GM12878 (cell line): ENCODE data around the gene SPEG. TPM values are rescaled to one million over a fixed set of nuclear protein-coding genes. Genes with fewer than 3 reads are reported as not detected.
A peak's percentile ranks its signal among the peaks of the same experiment; 100 is the strongest.

Source experiments
- ATAC-seq: fragments of 200-7000 bp; cut with Tn5 transposase; 3 replicates; pipeline ENCODE4 v1.9.1; 2020; ENCODE audit warnings: mild to moderate bottlenecking, moderate library complexity
- BruUV-seq: library from RNA; stranded (reverse); fragments of 400-500 nt; replicated peaks from 2 replicates; lab custom pipeline; 2021; lab: Mats Ljungman, UMichigan
- CTCF ChIA-PET: fragments of 300-600 bp; sonication (Branson Sonifier 250); formaldehyde crosslinking; extraction: SDS; loops from one replicate; lab custom pipeline; 2021; ENCODE audit warnings: inconsistent platforms; lab: Yijun Ruan, JAX
- POLR2A ChIA-PET: fragments of 350-600 bp; formaldehyde crosslinking; extraction: SDS; loops from one replicate; lab custom pipeline; 2021; ENCODE audit warnings: inconsistent platforms; lab: Charles Lee
- RAD21 ChIA-PET: fragments of 300-600 bp; sonication (Branson Sonifier 250); formaldehyde crosslinking; loops from one replicate; lab custom pipeline; 2023; ENCODE audit warnings: antibody characterized with exemption; ENCODE audit not compliant: unreplicated experiment; lab: Charles Lee
- SMC1A ChIA-PET: fragments of 300-600 bp; sonication (Branson Sonifier 250); formaldehyde crosslinking; loops from one replicate; lab custom pipeline; 2023; ENCODE audit not compliant: unreplicated experiment, uncharacterized antibody; lab: Charles Lee
- DNase-seq: peaks from one replicate; pipeline ENCODE4 v3.0.0-alpha.2; 2011; ENCODE audit warnings: low read depth, low spot score
- FAIRE-seq: peaks from 3 replicates; lab custom pipeline; 2011; peaks lifted over from hg19 to GRCh38; lab: Jason Lieb, UNC
- H2AFZ ChIP-seq: 2 replicates; pipeline ENCODE4 v1.6.0; 2011; ENCODE audit warnings: low read depth, low read length, control low read depth; ENCODE audit not compliant: control insufficient read depth
- H3K27ac ChIP-seq: 2 replicates; pipeline ENCODE4 v1.5.1; 2011; ENCODE audit warnings: control low read depth; ENCODE audit not compliant: control insufficient read depth, insufficient read depth
- H3K27me3 ChIP-seq, 2 experiments: replicated peaks in 1 of 2; 2 replicates each; pipeline versions ENCODE4 v1.6.0 to v1.6.1; 2011; ENCODE audit warnings: low read length in 1 of 2; ENCODE audit not compliant: control insufficient read depth in 2 of 2, insufficient read depth in 2 of 2
- H3K36me3 ChIP-seq, 2 experiments: 2 replicates each; pipeline ENCODE4 v1.5.1; 2011; ENCODE audit warnings: low read length in 1 of 2; ENCODE audit not compliant: control insufficient read depth in 2 of 2, insufficient read depth in 2 of 2
- H3K4me1 ChIP-seq: 2 replicates; pipeline ENCODE4 v1.6.1; 2011; ENCODE audit warnings: mild to moderate bottlenecking, low read length, moderate library complexity, mixed read lengths; ENCODE audit not compliant: control insufficient read depth, insufficient read depth
- H3K4me2 ChIP-seq: 2 replicates; pipeline ENCODE4 v1.6.0; 2011; ENCODE audit warnings: control low read depth; ENCODE audit not compliant: control insufficient read depth, insufficient read depth
- H3K4me3 ChIP-seq: fragments of 200-600 bp; sonication (generic); 2 replicates; pipeline ENCODE4 v1.5.1; 2016
- H3K79me2 ChIP-seq: 2 replicates; pipeline ENCODE4 v1.6.0; 2011; ENCODE audit warnings: low read length; ENCODE audit not compliant: control insufficient read depth, insufficient read depth
- H3K9ac ChIP-seq: 2 replicates; pipeline ENCODE4 v1.8.0; 2011; ENCODE audit warnings: low read length, control low read depth, mixed read lengths; ENCODE audit not compliant: control insufficient read depth, insufficient read depth
- H3K9me3 ChIP-seq: replicated peaks from 3 replicates; pipeline ENCODE4 v1.5.1; 2011; ENCODE audit warnings: mild to moderate bottlenecking, low read length; ENCODE audit not compliant: control insufficient read depth, insufficient read depth
- H4K20me1 ChIP-seq: 2 replicates; pipeline ENCODE4 v1.6.0; 2011; ENCODE audit not compliant: control insufficient read depth, insufficient read depth
- BCLAF1 ChIP-seq: fragments of 450-650 bp; IDR thresholded peaks from 2 replicates; pipeline ENCODE4 v1.6.1; 2017; ENCODE audit warnings: antibody characterized with exemption, mild to moderate bottlenecking, moderate library complexity
- BHLHE40 ChIP-seq, 2 experiments: fragments of 450-650 bp in 1 of 2; IDR thresholded peaks; 2 replicates each; pipeline ENCODE4 v1.6.1; 2011 to 2017; ENCODE audit warnings: low read depth in 2 of 2, borderline replicate concordance in 1 of 2, improper control_type of control experiment in 1 of 2, low read length in 1 of 2, mild to moderate bottlenecking in 1 of 2
- EZH2 ChIP-seq: IDR thresholded peaks from 2 replicates; pipeline ENCODE4 v1.6.1; 2012; ENCODE audit warnings: low read depth, mild to moderate bottlenecking, control low read depth, inconsistent platforms, low read length, borderline replicate concordance; ENCODE audit not compliant: control insufficient read depth
- GATAD2B ChIP-seq: fragments of 450-650 bp; conservative IDR thresholded peaks from 2 replicates; pipeline ENCODE4 v1.6.1; 2017; ENCODE audit warnings: low read depth, mild to moderate bottlenecking, moderate library complexity
- NR2F1 ChIP-seq: fragments of 450-650 bp; conservative IDR thresholded peaks from 2 replicates; pipeline ENCODE4 v1.6.1; 2017; ENCODE audit warnings: mild to moderate bottlenecking
- SUZ12 ChIP-seq: fragments of 200-600 bp; sonication (generic); IDR thresholded peaks from one replicate; pipeline ENCODE4 v1.6.1; 2018; ENCODE audit warnings: antibody characterized with exemption, mild to moderate bottlenecking; ENCODE audit not compliant: unreplicated experiment
- ZNF24 ChIP-seq: fragments of 450-650 bp; IDR thresholded peaks from 2 replicates; pipeline ENCODE4 v1.6.1; 2017; ENCODE audit warnings: antibody characterized with exemption, mild to moderate bottlenecking
- WGBS: methylation state at CpG from one replicate; pipeline ENCODE4 v1.1.6; 2016; ENCODE audit warnings: low lambda C conversion rate; ENCODE audit not compliant: insufficient replicate concordance, insufficient coverage; ENCODE audit errors: missing lambda C conversion rate; 5-methylcytosine and 5-hydroxymethylcytosine counted together
- in situ Hi-C: fragments of 300-500 bp; cut with MboI; formaldehyde crosslinking; loops from 9 replicates; pipeline ENCODE4 v1.14.3; 2018; ENCODE audit warnings: mixed read lengths
- intact Hi-C: fragments of 100-400 bp; cut with micrococcal nuclease; formaldehyde crosslinking; loops from one replicate; pipeline ENCODE4 v1.14.2; 2022; ENCODE audit not compliant: unreplicated experiment
- polyA plus RNA-seq, 11 experiments: library from polyadenylated mRNA; depleted of rRNA in 4 of 11; unstranded in 6 of 11; stranded (reverse) in 5 of 11; fragments of >200 nt; fragmentation: Nextera tagmentation in 4 of 11; fragmentation: Illumina TruSeq in 1 of 11; extraction: Ambion mirVana in 4 of 11; extraction: Trizol in 1 of 11; gene quantifications; 1 replicate in 1 of 11; 2 replicates in 10 of 11; pipeline versions ENCODE4 v1.2.1 to v1.2.3, GENCODE V29; 2011 to 2016; ENCODE audit warnings: inconsistent platforms in 2 of 11, missing spikeins in 2 of 11, low read depth in 1 of 11
- total RNA-seq, 4 experiments: library from RNA; depleted of rRNA in 3 of 4; stranded (reverse); fragments of >200 nt in 3 of 4; fragmentation: Illumina TruSeq in 1 of 4; extraction: Trizol in 1 of 4; gene quantifications; 2 replicates each; pipeline versions ENCODE4 v1.2.1 to v1.2.3, GENCODE V29; 2013 to 2021
- TF ChIP-seq, protein P1 (sequence below): IDR thresholded peaks from 2 replicates; pipeline ENCODE4 v1.6.1; 2012; ENCODE audit warnings: low read depth, low read length, improper control_type of control experiment

SPEG gene
- total and polyA plus RNA-seq, 10 of the 15 experiments (the other 5 are each of a cell fraction or from before 2014, with no cell fraction given): 0.03 to 0.28 TPM; not detected in 8

DNA sequence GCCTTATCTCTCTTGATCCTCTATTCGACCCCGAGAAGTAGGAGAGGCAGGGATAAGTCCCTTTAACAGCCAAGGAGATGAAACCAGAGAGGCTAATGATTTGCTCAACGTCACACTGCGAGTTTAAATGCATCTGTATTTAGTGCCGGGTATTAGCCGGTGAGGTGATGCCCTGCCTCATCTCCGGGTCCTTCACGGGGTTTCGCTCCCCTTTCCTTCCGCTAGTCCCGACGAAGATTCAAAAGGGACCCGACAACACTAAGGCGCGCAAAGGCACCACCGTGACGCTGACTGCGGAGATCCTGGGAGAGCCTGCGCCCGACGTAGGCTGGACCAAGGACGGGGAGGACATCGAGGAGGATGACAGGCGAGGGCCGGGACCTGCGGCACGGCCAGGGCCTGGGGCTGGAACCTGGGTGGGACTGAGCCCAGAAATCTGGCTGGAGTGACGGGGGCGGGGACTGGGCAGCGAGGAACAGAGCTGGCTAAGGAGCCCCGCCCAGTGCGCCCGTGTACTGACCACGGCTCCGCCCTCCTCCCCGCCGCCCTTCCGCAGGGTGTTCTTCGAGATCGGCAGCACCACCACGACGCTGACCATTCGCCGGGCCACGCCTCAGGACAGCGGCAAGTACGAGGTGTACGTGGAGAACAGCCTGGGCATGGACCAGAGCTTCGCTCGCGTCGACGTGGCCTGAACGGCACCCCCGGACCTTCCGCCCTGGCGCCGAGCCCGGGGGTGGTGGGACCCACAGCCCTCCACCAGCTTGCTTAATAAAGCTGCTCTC is 63.0 kb downstream of the SPEG start:
- CTCF ChIA-PET: interaction anchor here (1.2 to 11.4 kb wide), 9 partner anchors 11 to 192 kb away, joined by 3 to 224 read pairs (median 6); partner anchors contain the start of genes CHPF, STK11IP and TMEM198
- no peak overlapping the region for H3K27ac ChIP-seq
- RAD21 ChIA-PET: interaction anchor here (1.2 to 3.6 kb wide), 4 partner anchors 23 to 192 kb away, joined by 3 to 21 read pairs (median 5); no protein-coding TSS in a partner anchor

More for the DNA sequence above, 63.0 kb downstream of the SPEG start:
- H3K27me3 ChIP-seq: peaks cover 8 to 15% of the 10 kb centered on the region in 2 experiments
- peaks cover 15% of the 10 kb centered on the region for H3K4me1 ChIP-seq
- in situ Hi-C loops (no loop called here), intact Hi-C loops (no loop called here)
- peak overlapping the region; percentile 99 for H3K4me2 ChIP-seq
- SMC1A ChIA-PET: interaction anchor here (1.2 to 4.0 kb wide), 2 partner anchors 31 to 182 kb away, joined by 3 to 22 read pairs; no protein-coding TSS in a partner anchor
- POLR2A ChIA-PET: interaction anchor here (0.6 to 2.1 kb wide), 2 partner anchors 110 to 493 kb away, joined by 4 to 15 read pairs; partner anchors contain the start of gene DNPEP
- TF ChIP-seq BCLAF1 (no peak), ZNF24 (no peak), NR2F1 (peak; percentile 40; the same call in 1 of the 2 replicates), SUZ12 (peak; percentile 36), BHLHE40 (IDR thresholded peaks at IDR 0.05; ENCODE audit: borderline replicate concordance in 1 of 2, low read depth in 2 of 2, low read length in 1 of 2) (peak in 1 of 2 experiments; percentile 35; a peak in 1 of 4 replicates), EZH2 (peak; percentile 53; the same call in 1 of the 2 replicates), GATAD2B (peak; percentile 49; the same call in 1 of the 2 replicates)
- TF ChIP-seq, protein P1, sequence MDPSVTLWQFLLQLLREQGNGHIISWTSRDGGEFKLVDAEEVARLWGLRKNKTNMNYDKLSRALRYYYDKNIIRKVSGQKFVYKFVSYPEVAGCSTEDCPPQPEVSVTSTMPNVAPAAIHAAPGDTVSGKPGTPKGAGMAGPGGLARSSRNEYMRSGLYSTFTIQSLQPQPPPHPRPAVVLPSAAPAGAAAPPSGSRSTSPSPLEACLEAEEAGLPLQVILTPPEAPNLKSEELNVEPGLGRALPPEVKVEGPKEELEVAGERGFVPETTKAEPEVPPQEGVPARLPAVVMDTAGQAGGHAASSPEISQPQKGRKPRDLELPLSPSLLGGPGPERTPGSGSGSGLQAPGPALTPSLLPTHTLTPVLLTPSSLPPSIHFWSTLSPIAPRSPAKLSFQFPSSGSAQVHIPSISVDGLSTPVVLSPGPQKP: no peak
- H3K9ac ChIP-seq: peak overlapping the region; percentile 88; the same call in 1 of the 2 replicates
- FAIRE-seq (no peak), DNase-seq (no peak), ATAC-seq (peak; percentile 62)
- WGBS: 5% methylated on average over 56 of the region's 59 CpGs
- peak overlapping the region; percentile 83 for H3K4me3 ChIP-seq
- H3K36me3 ChIP-seq: no peaks in the 10 kb centered on the region
- no peaks in the 10 kb centered on the region; the same call in 2 of the 3 replicates for H3K9me3 ChIP-seq
- no TSS peak for BruUV-seq
- H3K79me2 ChIP-seq: peaks cover 11% of the 10 kb centered on the region
- H4K20me1 ChIP-seq: no peaks in the 10 kb centered on the region
- peak overlapping the region; percentile 97 for H2AFZ ChIP-seq
